GM19351 (cell line): ENCODE results near the gene TBCD.
"Not testable (repeated sequence)": the region's sequence is repeated elsewhere in the genome, so short reads cannot be mapped to it uniquely, and the experiment has no call there.

Experiments used
- ATAC-seq: cut with Tn5 transposase; IDR thresholded peaks from one replicate; pipeline ENCODE4 v1.9.1; 2021; ENCODE audit warnings: mild to moderate bottlenecking, moderate library complexity; ENCODE audit not compliant: unreplicated experiment

TBCD gene

GRCh38 chr17:82756166-82756565 is 4.3 kb downstream of the TBCD start:
- no peak for ATAC-seq

- ATAC-seq: no peak
Measured at GRCh38 chr17:82765371-82765770, 13.5 kb downstream of the TBCD start.

GRCh38 chr17:82767041-82767754 is 15.3 kb downstream of the TBCD start:
- no peak for ATAC-seq

GRCh38 chr17:82769041-82769440 is 17.2 kb downstream of the TBCD start:
- ATAC-seq: no peak

GRCh38 chr17:82772026-82772425 is 20.2 kb downstream of the TBCD start:
- no peak for ATAC-seq

GRCh38 chr17:82774456-82774855 is 22.6 kb downstream of the TBCD start:
- ATAC-seq: not testable (repeated sequence)

- ATAC-seq: no peak
Measured at GRCh38 chr17:82775001-82775823, 23.3 kb downstream of the TBCD start.

- no peak for ATAC-seq
Measured at GRCh38 chr17:82776454-82776853, 24.6 kb downstream of the TBCD start.

- ATAC-seq: not testable (repeated sequence)
Measured at GRCh38 chr17:82777778-82778375, 26.0 kb downstream of the TBCD start.

- ATAC-seq: no peak
Measured at GRCh38 chr17:82779541-82779940, 27.7 kb downstream of the TBCD start.

GRCh38 chr17:82780195-82780594 is 28.3 kb downstream of the TBCD start:
- no peak for ATAC-seq

GRCh38 chr17:82780971-82781893 is 29.4 kb downstream of the TBCD start:
- ATAC-seq: no peak

GRCh38 chr17:82781894-82782274 is 30.0 kb downstream of the TBCD start:
- ATAC-seq: no peak

- no peak for ATAC-seq
Measured at GRCh38 chr17:82782657-82783207, 30.9 kb downstream of the TBCD start.

GRCh38 chr17:82783498-82783897 is 31.6 kb downstream of the TBCD start:
- ATAC-seq: no peak

GRCh38 chr17:82785581-82785980 is 33.7 kb downstream of the TBCD start:
- not testable (repeated sequence) for ATAC-seq

GRCh38 chr17:82786427-82786826 is 34.6 kb downstream of the TBCD start:
- ATAC-seq: no peak

- no peak for ATAC-seq
Measured at GRCh38 chr17:82787081-82787848, 35.4 kb downstream of the TBCD start.

GRCh38 chr17:82788206-82789001 is 36.5 kb downstream of the TBCD start:
- ATAC-seq: no peak
